ENCODE data around the gene ARMC2.
"Not testable (repeated sequence)": the region's sequence is repeated elsewhere in the genome, so short reads cannot be mapped to it uniquely, and the experiment has no call there.

The ARMC2 gene

DNA sequence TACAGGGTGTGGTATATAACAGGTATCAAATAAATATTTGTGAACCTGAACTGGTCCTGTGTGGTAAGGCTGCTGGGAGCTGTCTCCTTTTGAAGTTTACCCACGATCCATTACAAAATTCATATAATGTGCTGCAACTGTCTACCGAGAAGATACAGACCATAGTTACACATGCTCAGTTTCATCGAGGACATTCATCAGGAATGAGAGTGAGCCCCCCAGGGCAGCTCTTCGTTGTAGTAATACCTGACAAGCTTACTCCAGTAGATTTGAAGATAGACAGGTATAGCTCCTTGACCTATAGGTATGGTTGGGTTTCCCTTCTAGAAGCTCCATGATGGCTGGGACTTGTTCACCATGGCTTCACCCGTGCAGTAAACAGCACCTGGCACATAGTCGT, 25.7 kb downstream of the ARMC2 start:
- no peak for DNase-seq

GRCh38 chr6:108874470-108875160, 26.4 kb downstream of the ARMC2 start:
- no peak for DNase-seq

- no peak for DNase-seq
These were observed 26.9 kb downstream of the ARMC2 start for GRCh38 chr6:108875161-108875555.

- no peak for DNase-seq
These were observed 29.0 kb downstream of the ARMC2 start for GRCh38 chr6:108877046-108877751.

DNA sequence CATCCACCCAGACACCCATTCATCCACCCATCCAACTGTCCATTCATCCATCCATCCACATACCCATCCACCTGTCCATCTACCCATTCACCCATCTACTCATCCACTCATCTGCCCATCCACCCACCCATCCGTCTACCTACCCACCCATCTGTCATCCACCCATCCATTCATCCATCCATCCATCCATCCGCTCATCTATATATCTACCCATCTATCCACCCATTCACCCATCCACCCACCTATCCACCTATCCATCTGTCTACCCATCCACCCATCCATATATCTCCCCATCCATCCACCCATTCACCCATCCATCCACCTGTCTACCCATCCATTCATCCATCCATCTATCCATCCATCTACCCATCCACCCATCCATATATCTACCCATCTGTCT, 30.7 kb downstream of the ARMC2 start:
- DNase-seq, result no peak

- DNase-seq, result no peak
These were observed 35.0 kb downstream of the ARMC2 start for GRCh38 chr6:108883172-108883571.

DNA sequence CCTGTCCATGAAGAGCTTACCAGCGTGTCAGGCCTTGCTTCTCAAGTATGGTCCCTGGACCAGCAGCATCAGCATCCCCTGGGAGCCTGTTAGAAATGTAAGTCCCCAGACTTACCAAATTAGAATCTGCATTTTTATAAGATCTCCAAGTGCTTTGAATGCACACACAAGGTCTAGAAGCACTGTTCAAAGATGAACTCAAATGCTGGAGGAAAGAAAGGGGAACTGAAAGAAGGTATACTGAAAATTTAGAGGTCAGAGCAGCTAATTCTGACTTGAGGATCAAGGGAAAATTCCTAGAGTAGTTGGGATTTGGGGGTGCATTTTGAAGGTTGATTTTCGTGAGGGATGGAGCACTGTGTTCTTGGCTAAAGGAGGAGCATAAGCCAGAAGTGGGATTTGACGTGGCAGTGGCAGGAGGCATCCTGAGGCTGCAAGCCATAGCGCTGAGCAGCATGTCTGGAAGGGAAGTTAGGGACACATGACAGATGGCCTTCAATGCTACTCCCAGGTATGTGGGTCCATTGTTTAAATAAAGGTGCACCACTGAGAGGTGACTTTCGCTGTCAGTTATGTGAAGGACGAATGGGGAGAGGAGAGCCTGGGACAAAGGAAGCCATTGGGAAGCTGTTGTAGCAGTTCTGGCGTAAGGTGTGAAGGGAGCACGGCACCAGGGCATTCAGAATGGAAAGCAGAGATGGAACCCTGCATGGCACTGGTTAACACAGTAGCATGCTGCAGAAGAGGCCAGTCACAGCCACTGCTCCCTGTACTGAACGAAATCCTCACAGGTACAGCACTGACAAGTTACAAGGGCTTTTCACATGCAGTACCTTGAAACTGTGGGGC, 36.2 kb downstream of the ARMC2 start:
- DNase-seq, result no peak

DNA sequence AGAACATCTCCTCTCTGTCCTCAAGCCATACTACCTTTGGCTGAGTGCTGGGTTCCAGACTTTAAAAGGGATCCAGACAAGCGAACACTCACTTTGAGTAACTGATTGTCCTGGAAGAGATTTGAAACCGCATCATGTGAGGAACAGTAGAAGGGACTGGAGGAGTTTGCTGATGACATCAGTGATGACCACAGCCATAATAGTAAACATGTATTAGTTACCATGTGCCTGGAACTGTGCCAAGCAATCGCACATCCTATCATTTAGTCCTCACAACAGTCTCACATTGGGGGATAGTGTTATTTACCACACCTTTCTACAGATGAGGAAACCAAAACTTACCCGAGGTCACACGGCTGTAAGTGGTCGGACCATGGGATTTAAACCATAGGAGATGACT, 39.8 kb downstream of the ARMC2 start:
- DNase-seq, result no peak

GRCh38 chr6:108888745-108889144, 40.5 kb downstream of the ARMC2 start:
- no peak for DNase-seq

- not testable (repeated sequence) for DNase-seq
These were observed 42.7 kb downstream of the ARMC2 start for GRCh38 chr6:108890898-108891297.

DNA sequence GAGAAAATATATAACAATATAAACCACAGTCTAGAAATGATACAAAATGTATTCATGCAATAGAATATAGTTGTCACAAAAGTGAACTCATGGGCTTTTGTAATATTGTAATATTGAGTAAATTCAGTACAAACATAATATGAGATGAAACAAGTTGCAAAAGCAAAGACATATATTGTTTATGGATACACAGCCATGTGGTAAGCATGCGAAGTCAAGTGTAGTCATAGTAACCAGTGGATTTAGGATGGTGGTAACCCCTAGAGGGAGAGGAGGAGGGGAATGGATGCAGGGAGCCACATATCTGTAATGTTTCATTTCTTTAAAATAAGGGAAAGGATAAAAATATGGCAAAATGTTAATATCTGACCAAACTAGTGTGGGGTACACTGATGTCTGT, 47.3 kb downstream of the ARMC2 start:
- no peak for DNase-seq

DNA sequence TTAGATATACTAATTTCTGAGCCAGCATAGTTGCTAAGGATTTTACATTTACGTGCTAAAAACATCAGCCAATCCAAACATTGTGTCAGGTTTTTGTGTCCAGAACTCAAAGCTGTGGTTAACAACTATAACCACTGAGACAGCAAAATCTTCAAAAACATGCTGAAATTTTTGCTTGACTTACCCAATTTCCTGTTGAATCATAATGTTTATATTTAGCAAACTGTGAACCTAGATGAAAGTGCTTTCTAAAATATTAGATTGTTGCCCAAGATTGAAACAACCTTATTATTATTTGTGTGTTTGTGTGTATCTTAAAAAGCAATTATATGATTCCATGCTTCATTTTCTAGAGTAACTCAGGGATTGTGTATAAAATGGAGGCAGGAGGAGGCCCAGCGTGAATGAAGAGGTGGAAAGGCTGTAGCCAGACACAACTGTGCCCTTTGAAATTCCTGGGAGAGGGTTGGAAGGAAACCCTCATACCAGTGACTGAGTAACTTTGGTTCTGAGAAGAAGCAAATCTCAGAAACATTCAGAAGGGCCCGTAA, 48.0 kb downstream of the ARMC2 start:
- DNase-seq, result no peak

DNA sequence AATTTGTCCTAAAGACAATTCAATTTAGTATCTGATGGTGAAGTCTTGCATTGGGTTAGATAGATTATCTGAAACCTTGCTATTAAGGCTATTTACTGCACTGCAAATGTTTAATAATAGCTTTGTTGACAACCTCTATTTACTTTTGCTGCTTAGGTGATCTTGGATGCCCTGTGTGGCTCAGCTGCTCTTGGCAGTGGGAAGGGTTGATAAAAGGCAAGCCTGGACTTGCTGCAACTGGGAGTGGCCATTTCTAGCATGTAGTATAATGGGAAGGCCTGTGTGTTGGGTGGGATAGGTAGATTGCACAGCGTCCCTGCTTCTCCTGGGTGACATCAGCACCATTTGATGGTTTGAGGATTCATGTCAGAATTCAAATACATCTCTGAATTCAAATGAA, 49.1 kb downstream of the ARMC2 start:
- peak; percentile 36 for DNase-seq

- DNase-seq, result no peak
These were observed 54.2 kb downstream of the ARMC2 start for GRCh38 chr6:108902382-108902792.

- DNase-seq, result no peak
These were observed 55.6 kb downstream of the ARMC2 start for GRCh38 chr6:108903796-108904195.

GRCh38 chr6:108904741-108905140, 56.5 kb downstream of the ARMC2 start:
- DNase-seq, result no peak

DNA sequence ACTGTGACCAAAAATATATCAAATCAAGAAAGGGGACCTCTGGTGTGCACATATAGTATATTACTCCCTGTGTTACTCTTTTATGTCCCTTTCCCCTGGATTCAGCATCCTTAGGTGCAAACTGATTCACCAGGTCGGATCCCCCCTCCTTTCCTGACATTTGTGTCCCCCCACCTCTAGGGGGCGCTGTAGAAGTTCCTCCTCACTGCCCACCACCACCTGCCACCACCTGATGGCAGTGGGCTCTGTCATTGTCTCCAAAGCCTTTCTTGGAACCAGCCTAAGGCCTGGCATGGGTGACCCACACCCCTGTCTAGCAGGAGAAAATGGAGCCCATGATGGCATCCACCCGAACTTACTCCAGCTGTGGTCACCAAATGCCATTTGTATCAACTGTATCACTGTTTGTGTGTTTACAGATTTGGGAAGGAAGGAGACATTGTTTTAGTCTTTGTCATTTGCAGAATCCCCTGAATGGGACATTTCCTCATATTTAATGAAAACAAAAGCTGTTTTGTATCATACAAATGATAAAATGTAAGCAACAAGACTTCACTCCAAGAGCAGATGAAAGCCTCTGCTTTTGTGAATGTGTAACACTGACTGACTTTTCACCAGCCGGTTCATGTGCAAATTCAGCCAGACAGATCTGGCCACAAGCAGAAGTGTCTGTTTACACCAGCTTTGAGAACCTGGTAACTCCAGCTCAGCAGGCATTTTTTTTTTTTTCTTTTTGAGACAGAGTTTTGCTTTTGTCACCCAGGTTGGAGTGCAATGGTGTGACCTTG, 66.2 kb downstream of the ARMC2 start:
- DNase-seq, result no peak

- no peak for DNase-seq
These were observed 67.0 kb downstream of the ARMC2 start for GRCh38 chr6:108915258-108915657.

- DNase-seq, result no peak
These were observed 67.9 kb downstream of the ARMC2 start for GRCh38 chr6:108916026-108916686.

DNA sequence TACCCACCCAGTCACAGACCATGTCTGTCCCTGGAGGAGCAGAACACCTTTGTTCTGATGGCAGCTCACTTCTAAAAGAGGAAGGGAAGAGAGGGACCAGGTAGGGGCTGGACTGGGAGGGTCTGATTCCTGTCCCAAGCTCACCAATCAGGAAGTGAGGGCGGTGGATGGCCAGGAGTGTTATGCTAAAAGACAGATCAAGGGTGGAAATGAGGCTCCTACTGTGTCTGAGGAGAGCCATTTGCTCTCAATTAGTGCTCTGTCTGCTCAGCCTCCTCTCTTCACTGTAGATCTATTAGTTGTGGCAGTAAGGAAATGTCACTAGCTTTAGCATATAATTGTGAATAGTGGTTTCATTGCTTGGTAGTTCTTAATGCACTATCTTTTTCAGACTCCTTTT, 72.5 kb downstream of the ARMC2 start:
- no peak for DNase-seq

GRCh38 chr6:108921547-108922361, 73.5 kb downstream of the ARMC2 start:
- DNase-seq, result no peak

Data from NCI-H1694 (cell line).